ENCODE data around the gene NBPF1.
A peak's percentile ranks its signal among the peaks of the same experiment; 100 is the strongest.
"Not testable (repeated sequence)": the region's sequence is repeated elsewhere in the genome, so short reads cannot be mapped to it uniquely, and the experiment has no call there.

NBPF1 gene

DNA sequence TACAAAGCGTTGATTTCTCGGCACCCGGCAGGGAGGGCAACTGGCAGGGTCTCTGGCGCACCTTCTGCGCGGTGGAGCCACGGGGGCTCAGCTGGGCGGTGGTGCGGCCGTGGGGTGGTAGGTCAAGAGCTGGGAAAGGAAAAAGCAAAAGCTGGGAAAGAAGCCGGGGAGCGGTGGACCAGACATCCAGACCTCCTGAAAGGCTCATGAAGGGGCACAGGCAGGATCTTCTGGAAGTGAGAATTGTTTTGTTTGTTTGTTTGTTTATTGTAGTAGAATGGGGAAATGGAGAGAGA, 92.1 kb downstream of the NBPF1 start:
- TF ChIP-seq, protein P1, sequence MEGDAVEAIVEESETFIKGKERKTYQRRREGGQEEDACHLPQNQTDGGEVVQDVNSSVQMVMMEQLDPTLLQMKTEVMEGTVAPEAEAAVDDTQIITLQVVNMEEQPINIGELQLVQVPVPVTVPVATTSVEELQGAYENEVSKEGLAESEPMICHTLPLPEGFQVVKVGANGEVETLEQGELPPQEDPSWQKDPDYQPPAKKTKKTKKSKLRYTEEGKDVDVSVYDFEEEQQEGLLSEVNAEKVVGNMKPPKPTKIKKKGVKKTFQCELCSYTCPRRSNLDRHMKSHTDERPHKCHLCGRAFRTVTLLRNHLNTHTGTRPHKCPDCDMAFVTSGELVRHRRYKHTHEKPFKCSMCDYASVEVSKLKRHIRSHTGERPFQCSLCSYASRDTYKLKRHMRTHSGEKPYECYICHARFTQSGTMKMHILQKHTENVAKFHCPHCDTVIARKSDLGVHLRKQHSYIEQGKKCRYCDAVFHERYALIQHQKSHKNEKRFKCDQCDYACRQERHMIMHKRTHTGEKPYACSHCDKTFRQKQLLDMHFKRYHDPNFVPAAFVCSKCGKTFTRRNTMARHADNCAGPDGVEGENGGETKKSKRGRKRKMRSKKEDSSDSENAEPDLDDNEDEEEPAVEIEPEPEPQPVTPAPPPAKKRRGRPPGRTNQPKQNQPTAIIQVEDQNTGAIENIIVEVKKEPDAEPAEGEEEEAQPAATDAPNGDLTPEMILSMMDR (IDR thresholded peaks at IDR 0.05; ENCODE audit: low read depth, low read length): no peak
- H3K27me3 ChIP-seq (ENCODE audit: insufficient read depth, low read depth, severe bottlenecking): no peaks in the 10 kb centered on the region
- H3K9me3 ChIP-seq (ENCODE audit: severe bottlenecking): no peaks in the 10 kb centered on the region
- no peaks in the 10 kb centered on the region for H3K36me3 ChIP-seq
- H3K27ac ChIP-seq: no peak overlapping the region
- DNase-seq: no peak
- no peak overlapping the region for H3K4me3 ChIP-seq (ENCODE audit: low read depth, low read length)

DNA sequence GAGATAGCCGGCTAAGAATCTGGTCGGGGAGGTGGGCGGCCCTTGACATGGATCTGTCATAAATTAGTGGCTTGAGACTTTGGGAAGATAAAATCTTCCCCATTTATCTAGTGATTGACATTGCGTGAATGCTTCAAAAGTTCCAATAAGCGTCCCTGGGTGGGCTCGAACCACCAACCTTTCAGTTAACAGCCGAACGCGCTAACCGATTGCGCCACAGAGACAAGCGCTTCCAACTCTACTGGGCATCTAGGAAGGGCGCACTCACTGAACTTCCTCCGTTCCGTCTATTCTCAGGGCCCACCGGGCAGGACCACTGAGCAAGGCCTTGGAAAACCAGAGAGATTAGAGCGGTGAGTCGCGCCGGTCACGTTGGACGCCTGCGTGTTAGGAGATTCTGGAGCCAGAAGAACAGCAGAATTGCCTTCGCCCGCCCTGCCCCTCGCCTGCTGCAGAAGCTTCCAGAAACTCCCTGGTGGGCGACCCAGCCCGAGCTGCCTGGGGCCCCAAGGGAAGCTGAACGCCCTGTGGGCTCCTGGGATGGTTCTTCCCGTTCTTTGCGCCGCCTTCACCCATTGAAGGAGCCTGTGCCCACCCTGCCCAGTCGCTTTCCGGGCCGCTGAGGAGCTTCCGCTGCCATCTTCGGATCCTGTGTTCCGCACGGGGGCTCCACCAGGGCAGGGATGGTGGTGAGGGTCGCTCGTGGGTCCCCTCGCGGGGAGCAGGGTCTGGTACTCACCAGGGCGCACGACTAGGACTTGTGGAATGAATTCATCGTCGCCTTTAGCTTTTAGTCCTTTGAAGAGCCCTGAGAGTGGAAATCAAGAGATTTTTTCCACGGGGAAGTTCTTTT, 92.7 kb downstream of the NBPF1 start:
- DNase-seq; H3K4me3 ChIP-seq (ENCODE audit: low read depth, low read length); H3K27ac ChIP-seq: not testable (repeated sequence)

DNA sequence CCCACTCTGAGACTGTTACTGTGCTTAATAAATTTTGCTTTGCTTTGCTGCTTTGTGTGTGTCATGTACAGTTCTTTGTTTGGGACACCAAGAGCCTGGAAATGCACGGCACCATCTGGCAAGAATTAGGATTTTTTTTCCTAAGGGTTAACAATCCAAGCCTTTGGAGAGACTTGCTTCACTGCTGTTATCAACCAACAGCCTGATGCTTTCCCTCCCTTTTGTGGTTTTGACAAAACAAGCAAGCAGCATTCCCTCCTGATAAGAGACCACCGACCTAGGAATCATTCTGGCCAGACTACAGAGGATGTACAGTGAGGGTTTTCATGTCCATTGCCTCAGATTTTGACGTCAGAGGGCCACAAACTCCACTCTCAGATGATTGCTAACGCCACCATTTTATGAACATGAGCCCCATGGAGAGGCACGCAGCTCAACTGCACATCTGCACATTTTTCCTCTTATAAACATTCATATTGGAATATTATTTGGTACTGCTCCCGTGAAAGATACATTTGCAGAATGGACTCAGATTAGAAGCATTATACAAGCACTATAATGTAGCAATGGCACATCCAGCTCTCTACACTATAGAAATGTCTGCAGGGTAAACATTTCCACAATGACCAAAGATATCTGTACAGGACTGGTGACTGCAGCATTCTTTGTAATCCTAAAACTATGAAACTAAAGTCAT, 94.0 kb downstream of the NBPF1 start:
- not testable (repeated sequence) for H3K27me3 ChIP-seq (ENCODE audit: insufficient read depth, low read depth, severe bottlenecking); H3K36me3 ChIP-seq; DNase-seq; H3K9me3 ChIP-seq (ENCODE audit: severe bottlenecking); H3K4me3 ChIP-seq (ENCODE audit: low read depth, low read length); H3K27ac ChIP-seq

More for the DNA sequence above, 92.7 kb downstream of the NBPF1 start:
- H3K9me3 ChIP-seq (ENCODE audit: severe bottlenecking); H3K36me3 ChIP-seq; H3K27me3 ChIP-seq (ENCODE audit: insufficient read depth, low read depth, severe bottlenecking): not testable (repeated sequence)

DNA sequence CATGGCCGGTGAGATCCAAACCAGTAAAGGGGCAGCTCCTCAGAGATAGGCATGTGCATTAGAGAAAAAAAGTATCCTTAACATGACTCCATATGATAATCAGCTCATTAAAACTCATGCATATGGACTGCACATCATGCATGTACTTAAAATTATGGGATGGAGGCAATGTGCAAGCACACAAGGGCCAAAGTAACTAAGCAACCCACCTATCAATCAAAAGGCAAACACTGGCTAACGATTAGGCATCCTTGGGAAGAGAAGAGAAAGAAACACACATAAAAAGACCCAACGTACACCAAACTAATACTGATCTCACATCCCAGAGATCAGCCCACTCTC, 94.5 kb downstream of the NBPF1 start:
- H3K27me3 ChIP-seq (ENCODE audit: insufficient read depth, low read depth, severe bottlenecking); H3K27ac ChIP-seq; H3K36me3 ChIP-seq; DNase-seq; H3K4me3 ChIP-seq (ENCODE audit: low read depth, low read length); H3K9me3 ChIP-seq (ENCODE audit: severe bottlenecking): not testable (repeated sequence)

DNA sequence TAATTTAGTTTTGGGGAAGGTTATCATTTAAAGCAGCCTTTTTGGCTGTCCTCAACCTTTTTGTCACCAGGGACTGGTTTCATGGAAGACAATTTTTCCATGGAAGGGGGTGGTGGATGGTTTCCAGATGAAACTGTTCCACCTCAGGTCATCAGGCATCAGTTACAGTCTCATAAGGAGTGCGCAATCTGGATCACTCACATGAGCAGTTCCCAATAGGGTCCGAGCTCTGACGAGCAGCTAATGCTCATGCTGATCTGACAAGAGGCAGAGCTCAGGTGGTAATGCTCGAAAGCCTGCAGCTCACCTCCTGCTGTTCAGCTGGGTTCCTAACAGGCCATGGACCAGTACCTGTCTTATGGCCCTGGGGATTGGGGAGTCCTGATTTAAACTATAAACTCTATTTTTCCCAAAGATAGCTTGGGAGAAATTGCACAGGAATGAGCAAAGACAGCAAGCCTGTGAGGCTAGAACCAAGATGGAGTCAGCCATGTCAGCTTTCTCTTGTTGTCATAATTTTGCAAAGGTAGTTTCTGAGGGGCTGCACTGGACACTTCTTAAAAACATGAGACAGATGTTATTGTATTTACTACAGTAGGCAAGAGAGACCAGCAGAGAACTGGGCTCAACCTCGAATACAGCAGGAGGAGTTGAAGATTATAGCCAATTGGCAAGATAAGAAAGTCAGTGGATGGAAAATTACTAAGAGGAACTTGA, 96.5 kb downstream of the NBPF1 start:
- not testable (repeated sequence) for H3K27ac ChIP-seq; H3K27me3 ChIP-seq (ENCODE audit: insufficient read depth, low read depth, severe bottlenecking); H3K9me3 ChIP-seq (ENCODE audit: severe bottlenecking); H3K36me3 ChIP-seq; DNase-seq; H3K4me3 ChIP-seq (ENCODE audit: low read depth, low read length)

DNA sequence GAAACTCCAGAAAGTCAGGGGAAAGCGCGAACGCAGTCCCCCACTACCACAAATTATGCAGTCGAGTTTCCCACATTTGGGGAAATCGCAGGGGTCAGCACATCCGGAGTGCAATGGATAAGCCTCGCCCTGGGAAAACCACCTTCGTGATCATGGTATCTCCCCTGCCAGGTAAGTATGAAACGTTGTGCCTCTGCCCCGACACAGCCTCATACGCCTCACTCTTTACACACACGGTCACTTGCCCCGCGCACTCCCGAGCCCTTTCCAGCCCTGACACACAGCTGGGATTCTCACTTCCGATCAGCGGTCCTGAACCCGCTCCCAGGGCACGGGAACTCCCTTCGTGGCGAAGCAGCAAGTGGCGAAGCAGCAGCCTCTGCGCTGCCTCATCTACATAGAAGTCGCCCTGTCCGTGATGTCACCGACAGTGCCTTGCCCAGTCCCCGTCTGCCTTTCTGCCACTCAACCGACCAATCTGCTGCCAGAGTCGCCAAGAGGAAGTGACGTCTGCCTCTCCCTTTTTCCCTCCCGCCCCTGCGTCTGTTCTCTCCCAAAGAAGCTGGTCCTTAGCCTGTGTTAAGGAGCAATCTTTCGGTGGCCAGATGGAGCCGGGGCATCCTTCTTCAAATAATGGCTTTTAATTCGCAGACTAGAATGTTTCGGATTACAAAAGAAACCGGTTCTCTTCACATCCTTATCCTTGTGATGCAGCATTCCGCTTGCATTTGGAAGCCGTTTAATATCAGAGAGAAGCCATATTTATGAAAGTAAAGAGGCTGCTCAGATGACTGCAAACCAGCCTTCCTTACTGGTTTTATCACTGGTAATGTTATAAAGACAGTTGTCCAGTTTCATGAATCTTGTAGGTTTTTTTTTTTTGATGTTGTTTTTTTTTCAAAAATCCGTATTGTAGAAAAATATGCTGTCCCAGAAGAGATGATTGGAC, 99.0 kb downstream of the NBPF1 start, which contains the start of gene RNU1-1:
Gene RNU1-1 (minus strand): TSS at position 179 of the 949 bp plus-strand sequence.
- H3K9me3 ChIP-seq (ENCODE audit: severe bottlenecking); H3K27me3 ChIP-seq (ENCODE audit: insufficient read depth, low read depth, severe bottlenecking); H3K36me3 ChIP-seq: not testable (repeated sequence)
- DNase-seq: peak; percentile 86
- Histone ChIP-seq H3K4me3 (ENCODE audit: low read depth, low read length) (peak within 1 kb of the TSS; percentile 36), H3K27ac (peak within 1 kb of the TSS; percentile 100)

DNA sequence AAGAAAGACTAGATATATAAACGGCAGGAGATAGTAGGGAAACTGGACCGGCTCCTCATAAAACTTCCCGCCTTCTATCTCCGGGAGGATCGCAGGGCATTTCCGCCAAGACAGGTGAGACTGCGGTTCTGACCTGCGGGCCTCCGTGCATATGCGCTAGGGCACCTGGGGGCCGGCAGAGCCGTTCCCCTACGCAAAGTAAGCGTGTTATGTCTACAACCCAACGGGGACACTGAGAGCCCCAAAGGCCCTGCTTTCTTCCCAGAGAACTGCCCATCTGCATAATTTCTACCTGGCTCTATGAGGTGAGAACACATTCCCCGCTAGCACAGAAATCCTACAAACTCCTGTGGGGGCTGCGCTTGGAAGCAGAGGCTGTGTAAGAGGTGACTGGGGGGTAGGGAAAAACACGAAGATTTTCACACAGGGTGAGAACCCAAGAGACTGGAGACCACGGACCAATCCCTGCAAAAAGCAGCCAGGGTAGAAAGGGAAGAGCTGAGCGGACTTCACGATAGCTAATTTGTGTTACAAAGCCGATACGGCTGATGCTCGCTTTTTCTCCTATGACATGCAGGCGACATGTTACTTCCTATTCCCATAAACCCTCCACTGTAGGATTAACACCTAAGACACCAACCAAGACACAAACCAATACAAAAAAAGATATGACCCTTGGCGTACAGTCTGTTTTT, 99.8 kb downstream of the NBPF1 start:
- H3K36me3 ChIP-seq; H3K9me3 ChIP-seq (ENCODE audit: severe bottlenecking); H3K27me3 ChIP-seq (ENCODE audit: insufficient read depth, low read depth, severe bottlenecking): not testable (repeated sequence)
- peak; percentile 87 for DNase-seq
- H3K27ac ChIP-seq: peak overlapping the region; percentile 29; the same call in 1 of the 2 replicates
- H3K4me3 ChIP-seq (ENCODE audit: low read depth, low read length): peak overlapping the region; percentile 36

DNA sequence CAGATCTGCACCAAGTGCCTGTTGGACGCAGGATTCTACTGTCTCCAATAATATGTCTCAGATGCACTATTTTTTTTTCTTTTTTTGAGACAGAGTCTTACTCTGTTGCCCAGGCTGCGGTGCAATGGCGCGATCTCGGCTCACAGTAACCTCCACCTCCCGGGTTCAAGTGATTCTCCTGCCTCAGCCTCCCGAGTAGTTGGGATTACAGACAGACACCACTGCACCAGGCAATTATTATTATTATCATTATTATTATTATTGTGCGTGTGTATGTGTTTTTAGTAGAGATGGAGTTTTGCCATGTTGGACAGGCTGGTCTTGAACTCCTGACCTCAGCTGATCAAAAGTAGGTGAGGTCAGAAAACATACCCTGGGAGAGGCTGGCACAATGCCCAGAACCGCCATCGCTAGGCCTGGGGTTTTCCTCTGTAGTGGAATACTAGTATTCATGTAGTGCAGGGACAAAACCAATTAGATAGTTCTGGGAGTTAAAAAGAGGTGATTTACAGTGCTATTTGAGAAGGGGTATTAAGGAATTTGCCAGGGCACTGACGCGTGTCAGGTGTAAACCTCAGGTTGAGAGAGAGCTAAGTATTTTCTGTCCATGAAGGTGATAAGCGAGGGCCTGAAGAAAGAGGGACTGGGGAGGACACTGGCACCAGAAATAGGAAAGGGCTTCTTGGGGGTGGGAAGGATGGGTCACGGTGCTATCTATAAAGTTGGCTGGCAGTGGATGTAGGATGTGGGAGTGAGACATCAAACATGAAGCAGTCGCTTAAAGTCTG, 100.5 kb downstream of the NBPF1 start:
- not testable (repeated sequence) for H3K36me3 ChIP-seq; H3K27me3 ChIP-seq (ENCODE audit: insufficient read depth, low read depth, severe bottlenecking); H3K9me3 ChIP-seq (ENCODE audit: severe bottlenecking)
- peak overlapping the region; percentile 36 for H3K4me3 ChIP-seq (ENCODE audit: low read depth, low read length)
- DNase-seq: peak; percentile 30
- H3K27ac ChIP-seq: peak overlapping the region; percentile 29; the same call in 1 of the 2 replicates
